GM21717 (cell line): ENCODE results near the gene ZNF91.
"Not testable (repeated sequence)": the region's sequence is repeated elsewhere in the genome, so short reads cannot be mapped to it uniquely, and the experiment has no call there.

Experiments used
- ATAC-seq: cut with Tn5 transposase; IDR thresholded peaks from one replicate; pipeline ENCODE4 v1.9.1; 2021; ENCODE audit warnings: mild to moderate bottlenecking, moderate library complexity; ENCODE audit not compliant: unreplicated experiment

ZNF91 gene

DNA sequence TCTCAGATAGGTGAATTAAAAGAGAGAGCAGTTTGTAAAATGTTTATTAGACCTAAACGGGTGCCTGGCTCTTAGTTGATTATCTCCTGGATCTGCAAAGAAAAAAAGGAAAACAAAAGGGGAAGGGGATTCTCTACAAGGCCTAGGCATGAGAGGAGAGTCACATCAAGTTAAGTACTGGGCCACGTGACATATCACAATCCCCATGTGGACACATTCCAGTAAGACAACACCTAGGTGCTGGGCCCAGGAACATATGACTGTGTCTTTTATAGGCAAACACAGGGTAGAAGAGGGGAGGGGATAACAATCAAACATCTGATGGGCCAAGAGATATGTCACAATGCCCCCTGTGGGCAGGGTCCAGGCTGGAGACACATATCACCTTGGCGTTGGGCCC lies 4.2 kb upstream of the ZNF91 start:
- no peak for ATAC-seq

DNA sequence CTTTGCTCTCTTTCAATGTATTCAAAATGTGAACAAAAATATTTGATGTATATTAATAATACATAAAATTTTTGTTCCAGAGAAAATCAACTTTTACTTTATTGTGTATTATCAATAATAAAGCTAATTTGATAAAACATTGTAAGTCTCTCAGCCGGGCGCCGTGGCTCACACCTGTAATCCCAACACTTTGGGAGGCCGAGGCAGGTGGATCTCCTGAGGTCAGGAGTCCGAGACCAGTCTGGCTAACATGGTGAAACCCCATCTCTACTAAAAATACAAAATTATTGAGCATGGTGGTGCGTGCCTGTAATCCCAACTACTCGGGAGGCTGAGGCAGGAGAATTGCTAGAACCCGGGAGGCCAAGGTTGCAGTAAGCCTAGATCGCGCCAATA lies 449 bp upstream of the ZNF91 start:
- ATAC-seq: not testable (repeated sequence)

DNA sequence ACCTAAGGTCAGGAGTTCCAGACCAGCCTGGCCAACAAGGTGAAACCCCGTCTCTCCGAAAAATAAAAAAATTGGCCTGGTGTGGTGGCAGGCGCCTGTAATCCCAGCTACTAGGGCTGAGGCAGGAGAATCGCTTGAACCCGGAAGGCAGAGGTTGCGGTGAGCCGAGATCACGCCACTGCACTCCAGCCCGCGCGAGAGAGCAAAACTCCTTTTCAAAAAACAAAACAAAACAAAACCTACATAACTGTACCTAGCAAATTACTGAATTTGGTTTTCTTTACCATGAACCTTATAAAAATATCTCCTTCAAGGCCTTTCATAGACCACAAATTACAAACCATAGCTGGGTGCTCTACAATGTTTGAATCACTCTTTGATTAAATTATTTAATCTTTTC lies 760 bp downstream of the ZNF91 start:
- ATAC-seq: no peak

DNA sequence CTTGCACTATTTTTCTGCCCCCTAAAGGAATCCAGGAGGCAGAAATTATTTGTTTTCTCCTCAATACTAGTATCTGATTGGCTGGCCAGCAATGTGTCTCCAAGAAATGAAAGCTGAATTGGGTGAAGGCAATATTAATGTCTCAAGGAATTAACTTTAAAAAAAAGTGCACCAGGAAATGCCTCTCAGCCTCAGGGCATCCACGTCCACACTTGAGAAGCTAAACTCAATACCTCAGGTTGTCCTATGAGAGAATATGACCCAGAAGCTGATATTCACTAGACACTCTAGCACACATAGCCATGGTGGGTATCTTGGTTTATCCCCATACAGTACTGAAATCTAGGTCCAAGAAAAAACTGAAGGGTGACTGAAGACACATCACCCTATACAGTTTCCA lies 2.1 kb downstream of the ZNF91 start:
- ATAC-seq: no peak

DNA sequence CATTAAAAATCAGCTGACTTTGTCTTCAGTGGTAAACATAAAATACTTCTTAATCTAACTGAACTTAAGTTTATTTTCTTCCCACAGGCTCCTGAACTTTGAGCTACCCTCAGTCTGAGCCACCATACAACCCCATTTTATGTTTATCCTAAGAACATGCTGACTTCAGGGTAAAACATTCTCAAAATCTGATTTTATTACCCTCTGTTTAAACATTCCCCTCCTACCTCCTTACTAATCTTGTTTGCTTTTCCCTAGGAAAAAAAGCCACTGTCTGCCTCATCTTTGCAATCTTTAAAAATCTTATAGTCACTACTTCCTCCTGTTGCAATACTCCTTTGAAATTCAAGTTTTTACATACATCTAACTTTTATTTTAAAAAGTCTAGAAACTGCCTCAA lies 4.0 kb downstream of the ZNF91 start:
- ATAC-seq: no peak

DNA sequence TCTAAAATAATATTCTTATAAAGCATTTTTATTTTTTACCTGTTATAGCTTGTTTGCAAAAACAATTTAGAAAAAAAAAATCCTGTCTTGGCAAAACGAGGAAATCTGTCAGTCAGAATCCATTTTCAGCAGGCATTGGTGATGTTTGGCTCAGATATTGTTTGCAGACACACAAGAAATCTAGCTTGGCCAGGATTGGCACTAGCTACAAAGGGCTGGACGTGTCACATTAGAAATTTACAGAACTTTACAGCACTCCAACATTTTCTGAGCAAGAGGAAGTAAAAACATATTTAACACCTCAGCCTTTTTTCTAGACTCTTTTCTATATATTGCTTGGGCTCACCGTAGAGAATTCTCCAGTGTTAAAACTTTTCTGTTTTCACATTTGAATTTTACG lies 9.9 kb downstream of the ZNF91 start:
- no peak for ATAC-seq

DNA sequence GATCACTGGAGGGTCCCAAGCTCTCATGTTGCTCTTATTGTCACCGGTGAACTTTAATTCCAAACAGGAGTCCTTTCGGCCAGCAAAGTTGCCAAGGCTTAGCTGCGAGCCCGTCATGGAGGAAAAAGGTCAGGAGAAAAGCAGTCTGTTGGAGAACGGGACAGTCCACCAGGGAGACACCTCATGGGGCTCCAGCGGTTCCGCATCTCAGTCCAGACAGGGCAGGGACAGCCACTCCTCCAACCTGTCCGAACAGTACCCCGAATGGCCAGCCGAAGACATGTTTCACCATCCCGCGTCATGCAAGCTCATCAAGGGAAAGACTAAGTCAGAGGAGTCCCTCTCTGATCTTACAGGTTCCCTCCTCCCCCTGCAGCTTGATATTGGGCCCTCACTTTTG lies 10.4 kb downstream of the ZNF91 start:
- ATAC-seq: no peak

DNA sequence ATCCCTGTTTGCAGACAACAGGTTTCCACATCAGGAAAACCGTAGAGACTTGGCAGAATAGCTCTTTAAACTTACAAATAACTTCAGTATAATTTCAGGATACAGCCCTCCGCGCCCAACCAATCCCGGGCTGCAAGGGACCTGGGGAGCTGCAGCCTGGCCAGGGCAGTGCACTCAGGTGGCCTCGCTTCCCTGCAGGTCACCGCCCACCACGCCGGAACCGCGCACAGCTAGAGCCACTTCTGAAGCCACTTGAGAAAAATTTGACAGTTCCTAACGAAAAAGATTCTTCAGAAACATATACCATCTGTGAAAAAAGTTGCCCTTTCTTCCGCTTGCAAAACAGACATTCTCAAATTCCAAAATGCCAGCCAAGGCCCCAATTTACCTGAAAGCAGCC lies 11.1 kb downstream of the ZNF91 start:
- ATAC-seq: no peak

DNA sequence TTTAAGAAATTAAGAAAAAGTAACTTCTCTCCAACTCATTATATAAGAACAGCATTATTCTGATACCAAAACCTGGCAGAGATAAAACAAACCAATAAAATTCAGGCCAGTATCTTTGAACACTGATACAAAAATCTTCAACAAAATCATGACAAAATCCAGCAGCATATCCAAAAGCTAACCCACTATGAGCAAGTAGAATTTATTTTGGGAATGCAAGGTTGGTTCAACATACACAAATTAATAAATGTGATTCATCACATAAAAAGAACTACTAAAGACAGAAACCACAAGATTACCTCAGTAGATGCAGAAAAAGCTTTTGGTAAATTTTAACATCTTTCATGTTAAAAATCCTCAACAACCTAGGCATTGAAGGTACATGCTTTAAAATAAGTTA lies 12.3 kb downstream of the ZNF91 start:
- ATAC-seq: no peak

DNA sequence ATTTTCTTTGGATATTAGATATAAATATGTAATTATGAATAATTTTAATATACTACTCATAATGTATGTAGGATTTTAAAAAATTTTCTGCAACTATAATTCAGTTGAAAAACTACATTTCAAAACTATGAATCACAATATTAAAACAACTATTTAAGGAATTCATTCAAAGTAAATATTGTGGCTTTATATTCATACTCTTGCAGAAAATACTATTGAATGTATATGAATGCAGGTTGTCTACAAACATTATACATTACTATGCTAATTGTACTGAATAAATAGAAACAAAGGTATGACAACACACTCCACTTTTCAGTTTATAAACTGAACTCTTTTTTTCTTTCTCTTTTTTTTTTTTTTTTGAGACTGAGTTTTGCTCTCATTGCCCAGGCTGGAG lies 14.2 kb downstream of the ZNF91 start:
- ATAC-seq: no peak

DNA sequence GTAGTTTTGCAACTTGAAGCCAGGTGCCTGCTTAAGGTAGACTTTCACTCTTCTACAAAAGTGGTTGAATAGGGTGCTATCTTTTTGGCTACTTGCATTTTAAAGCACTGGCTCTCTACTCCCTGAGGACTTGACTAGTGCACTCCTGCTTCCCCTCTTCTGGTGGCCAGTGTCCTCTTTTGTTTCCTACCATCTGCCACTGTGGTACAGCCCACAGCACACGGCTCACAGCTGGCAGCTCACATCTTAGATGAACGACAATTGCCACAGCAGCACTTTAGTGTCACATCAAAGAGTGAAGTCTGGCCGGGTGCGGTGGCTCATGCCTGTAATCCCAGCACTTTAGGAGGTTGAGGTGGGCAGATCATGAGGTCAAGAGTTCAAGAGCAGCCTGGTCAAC lies 15.6 kb downstream of the ZNF91 start:
- not testable (repeated sequence) for ATAC-seq

DNA sequence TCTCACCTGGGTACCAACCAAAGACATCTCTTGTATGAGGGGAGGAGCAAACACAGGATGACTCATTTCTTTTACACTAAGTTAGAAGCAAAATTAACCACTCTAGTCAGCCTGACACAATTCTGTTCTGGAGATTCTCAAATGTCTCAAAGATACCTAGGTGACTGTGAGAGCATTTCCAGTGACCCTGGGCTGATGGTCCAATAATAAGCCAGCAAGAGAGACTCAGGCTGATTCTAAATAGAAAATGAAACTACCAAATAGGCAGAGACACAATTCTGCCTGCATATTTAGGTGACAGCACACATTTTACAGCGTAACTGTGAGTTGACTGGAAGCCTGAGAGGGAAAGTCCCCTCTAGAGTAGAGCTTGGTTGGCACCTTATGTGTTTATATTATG lies 16.3 kb downstream of the ZNF91 start:
- no peak for ATAC-seq

DNA sequence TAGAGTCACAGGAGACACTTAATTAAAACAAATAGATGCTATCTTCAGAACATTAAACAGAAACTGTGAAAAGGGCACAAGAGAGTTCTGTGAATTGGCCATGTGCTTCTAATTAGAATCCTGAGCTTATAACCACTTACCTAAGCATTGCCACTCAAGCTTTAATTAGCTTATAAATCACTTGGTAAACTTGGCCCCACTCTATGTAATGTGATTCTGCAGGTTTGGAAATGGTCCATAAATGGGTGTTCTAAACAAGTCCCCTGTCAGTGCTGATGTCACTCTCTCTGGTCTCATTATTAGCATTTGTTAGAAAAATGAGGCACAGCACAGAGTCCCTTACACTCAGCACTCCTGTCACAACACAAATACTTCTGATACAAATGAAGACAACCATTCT lies 18.0 kb downstream of the ZNF91 start:
- ATAC-seq: no peak

DNA sequence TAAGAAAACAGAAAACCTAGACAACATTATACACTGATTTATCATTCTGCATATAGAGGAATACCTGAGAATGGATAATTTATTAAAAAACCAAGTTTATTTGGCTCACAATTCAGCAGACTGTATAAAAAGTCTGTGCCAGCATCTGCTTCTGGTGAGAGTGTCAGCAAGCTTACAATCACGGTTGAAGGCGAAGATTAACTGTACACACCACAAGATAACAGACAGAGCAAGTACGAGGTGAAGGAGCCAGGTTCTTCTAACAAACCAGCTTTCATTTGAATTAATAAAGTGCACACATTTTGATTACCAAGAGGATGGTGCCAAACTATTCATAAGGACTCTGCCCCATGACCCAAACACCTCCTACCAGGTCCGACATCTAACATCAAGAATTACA lies 28.8 kb downstream of the ZNF91 start:
- no peak for ATAC-seq

DNA sequence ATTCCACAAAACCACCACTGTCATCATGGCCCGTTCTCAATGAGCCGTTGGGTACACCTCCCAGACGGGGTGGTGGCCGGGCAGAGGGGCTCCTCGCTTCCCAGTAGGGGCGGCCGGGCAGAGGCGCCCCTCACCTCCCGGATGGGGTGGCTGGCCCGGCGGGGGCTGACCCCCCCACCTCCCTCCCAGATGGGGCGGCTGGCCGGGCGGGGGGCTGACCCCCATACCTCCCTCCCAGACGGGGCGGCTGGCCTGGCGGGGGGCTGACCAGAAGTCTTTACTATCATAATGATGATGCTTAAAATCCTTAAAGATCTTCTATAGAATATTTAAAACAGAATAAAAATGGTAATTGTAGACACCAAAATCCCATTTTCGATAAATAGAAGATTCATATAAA lies 29.2 kb downstream of the ZNF91 start:
- not testable (repeated sequence) for ATAC-seq

DNA sequence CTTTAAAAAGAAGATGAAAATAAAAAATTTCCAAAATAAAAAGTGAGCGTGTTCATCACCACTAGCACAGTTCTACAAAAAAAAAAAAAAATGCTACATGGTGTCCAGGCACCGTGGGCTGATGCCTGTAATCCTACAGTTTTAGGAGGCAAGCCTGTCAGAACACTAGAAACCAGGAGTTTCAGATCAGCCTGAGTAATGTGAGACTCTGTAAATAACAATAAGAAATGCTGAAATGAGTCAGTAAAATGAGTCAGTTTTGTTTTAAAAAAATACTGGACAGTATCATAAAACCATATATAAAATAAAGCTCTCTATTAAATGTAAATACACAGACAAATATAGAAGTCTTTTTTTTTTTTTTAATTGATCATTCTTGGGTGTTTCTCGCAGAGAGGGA lies 30.0 kb downstream of the ZNF91 start:
- no peak for ATAC-seq

DNA sequence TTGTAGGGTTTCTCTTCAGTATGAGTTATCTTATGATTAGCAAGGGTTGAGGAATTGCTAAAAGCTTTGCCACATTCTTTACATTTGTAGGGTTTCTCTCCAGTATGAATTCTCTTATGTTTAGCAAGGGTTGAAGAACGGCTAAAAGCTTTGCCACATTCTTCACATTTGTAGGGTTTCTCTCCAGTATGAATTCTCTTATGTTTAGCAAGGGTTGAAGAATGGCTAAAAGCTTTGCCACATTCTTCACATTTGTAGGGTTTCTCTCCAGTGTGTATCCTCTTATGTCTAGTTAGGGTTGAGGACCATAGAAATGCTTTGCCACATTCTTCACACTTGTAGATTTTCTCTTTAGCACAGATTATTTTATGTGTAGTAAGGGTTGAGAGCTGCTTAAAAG lies 33.4 kb downstream of the ZNF91 start:
- not testable (repeated sequence) for ATAC-seq

DNA sequence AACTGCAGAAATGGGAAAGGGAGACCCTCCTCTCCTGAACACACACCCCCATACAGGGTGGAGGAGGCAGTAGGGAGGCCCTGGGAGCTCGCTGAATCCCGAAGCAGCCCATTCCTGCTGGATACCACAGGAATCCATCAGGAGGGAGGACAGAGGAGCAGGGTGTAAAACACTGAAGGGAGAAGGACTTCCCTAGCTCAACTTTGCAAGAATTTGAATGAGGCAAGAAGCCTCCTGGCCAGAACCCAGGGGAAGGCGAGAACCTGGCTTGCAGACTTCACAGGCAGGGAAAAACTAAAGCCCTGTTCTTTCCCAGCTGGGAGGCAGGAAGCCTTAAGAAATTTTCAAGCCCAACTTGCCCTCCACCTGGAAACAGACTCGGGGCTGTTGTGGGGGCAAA lies 43.5 kb downstream of the ZNF91 start:
- ATAC-seq: no peak

DNA sequence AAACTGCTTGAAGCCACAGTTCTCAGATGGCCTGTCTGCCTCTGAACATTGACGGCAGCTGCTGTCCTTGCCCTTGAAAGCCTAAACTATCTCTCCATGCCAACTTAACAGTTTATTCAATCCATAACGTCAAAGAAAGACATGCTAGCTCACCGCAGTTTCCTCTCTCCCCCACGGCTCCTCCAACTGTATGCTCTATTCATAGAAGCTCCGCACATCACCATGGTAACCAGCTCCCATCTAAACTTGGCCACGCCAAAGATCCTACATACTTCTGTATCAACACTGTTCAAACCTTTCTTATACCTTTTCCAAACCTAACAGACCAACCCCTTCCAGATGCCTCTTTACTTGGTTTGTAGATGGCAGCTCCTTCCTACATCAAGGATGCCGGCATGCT lies 48.6 kb downstream of the ZNF91 start:
- no peak for ATAC-seq

DNA sequence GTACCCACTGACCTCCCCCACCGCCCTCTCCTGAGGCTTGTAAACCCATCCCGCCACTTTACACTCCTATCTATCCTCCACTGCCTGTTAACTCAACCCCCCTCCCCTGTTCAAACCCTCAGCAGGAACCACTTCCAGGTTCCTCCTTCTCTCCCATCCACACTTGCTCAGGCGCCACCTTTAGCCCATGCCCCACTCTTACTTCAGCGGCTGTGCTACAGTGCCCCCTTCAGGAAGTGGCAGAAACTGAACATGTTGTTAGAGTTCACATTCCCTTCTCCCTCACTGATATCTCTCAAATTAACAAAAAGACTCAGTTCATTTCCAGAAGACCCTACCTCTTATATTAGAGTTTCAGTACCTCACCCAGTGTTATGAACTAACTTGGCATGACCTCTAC lies 49.4 kb downstream of the ZNF91 start:
- no peak for ATAC-seq

DNA sequence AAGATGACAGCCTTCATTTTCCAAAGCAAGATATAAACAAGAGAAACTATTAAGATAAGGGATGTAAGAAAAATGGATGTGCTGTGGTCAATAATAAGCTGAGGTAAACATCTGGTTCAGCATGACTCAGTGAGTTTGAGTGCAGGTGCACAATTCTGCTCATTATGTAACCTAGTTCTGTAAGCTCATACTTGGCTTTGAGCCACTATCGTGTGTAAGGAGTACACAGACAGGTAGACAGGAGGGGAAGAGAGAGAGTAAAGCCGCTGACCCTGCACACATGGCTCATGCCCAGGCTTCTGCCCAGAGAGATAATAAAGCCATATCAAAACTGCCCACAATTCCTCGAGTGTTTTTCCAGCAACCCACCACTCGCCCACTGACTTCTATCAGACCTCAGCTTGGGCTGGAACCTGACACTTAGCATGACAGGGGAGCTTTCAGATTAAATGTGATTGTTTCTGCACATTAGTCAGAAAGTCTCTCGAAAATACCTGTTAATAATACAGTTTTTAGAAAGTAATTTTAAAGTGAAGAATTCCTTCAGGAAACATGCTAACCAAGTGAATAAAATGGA lies 51.7 kb downstream of the ZNF91 start:
- ATAC-seq: no peak

DNA sequence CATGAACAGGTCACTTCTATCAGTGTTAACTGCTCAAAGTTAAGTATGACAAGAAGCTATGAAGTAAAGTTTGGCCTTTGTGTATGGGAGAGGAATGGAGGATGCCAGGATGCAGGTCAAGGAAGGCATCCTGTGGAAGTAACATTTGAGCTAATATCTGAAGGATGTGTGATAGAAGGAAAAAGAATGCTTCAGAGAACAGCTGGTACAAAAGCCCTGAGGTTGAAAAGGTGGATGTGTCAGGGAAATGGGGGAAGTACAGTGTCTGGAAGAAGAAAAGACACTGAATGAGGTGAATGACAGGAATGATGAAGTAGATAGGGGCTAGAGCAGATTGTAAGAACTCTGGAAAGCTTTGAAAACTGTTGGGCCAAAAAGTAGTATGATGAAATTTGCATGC lies 67.1 kb downstream of the ZNF91 start:
- ATAC-seq: no peak

DNA sequence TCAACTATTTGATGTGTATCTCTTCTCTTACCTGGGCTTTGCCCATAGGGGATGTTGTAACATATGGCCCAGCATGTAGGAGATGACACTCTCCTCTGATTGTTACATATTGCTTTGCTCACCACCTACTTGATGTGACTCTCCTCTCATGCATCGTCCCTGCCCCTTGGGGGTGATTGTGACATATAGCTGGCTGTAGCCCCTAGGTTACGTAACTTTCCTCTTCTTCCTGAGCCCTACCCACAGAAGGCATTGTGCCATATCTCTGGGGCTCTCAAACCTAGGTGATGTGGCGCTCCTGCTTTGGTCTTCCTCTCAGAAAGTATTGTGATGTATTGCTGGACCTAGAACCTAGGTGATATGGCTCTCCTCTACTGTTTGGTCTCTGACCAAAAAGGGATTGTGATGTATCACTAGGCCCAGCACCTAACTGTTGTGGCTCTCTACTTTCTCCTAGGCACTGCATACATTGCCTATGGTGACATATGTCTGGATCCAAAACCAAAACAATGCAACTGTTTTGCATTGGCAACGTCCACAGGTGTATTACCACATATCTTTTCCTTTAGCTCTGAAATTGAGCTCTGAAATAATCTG lies 73.2 kb downstream of the ZNF91 start:
- ATAC-seq: no peak
